ENCODE results near the gene TMEM238.

- no peak for TF ChIP-seq CTCF (IDR thresholded peaks at IDR 0.05)
- no peak for TF ChIP-seq EP300 (IDR thresholded peaks at IDR 0.05)
- TF ChIP-seq POLR2A (IDR thresholded peaks at IDR 0.05) = no peak
Observed at GRCh38 chr19:55410168-55410567, 26.1 kb upstream of the TMEM238 start.
